Stimulated activated CD8-positive, alpha-beta memory T cell treated with anti-CD3 and anti-CD28 coated beads, Interleukin-7, amount 100 ng/mL, for 48 hours (primary cell): ENCODE measurements around the gene TSHZ2.

Source experiments
- DNase-seq, 2 donors: peaks; one replicate each; pipeline ENCODE4 v3.0.0-alpha.2; 2020; ENCODE audit warnings: low read depth in 1 of 2; ENCODE audit errors: extremely low read depth in 1 of 2

The TSHZ2 gene

GRCh38 chr20:53331151-53331973 lies 359.2 kb downstream of the TSHZ2 start:
- no peak for DNase-seq

DNA sequence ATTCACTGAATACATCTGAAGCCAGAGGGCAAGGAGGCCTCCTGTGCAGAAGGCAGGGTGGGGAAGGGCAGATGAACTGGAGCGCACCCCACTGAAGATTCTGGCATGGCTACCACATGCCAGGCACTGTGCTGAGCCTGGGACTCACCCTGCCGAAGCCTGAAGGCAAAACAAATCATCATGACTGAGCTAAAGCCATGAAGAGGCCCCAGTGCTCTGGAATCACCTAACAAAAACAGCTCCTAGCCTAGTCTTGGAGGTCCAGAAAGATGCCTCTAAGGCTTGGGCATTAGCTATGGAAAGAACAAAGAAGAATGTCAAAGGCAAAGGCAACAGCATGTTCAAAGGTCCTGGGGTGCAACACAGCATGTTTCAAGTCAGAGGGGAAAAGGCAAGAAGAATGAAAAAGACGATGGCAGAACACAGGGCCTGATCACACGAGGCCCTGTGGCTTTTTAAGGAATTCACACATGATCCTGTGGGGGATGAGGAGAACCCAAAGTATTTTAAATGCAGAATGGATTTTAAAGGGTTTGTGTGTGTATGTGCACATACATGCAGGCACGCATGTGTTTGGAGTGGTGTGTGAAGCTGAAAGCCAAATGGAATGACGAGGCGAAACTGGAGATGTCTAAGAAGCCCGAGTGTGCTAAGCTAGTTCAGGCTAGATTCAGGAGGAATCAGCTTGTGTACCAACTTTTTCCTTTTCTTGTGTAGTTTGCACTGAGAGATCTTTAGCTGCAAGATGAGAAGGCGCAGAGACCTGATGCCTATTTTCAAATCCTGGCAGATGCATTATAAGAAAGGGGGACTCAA lies 360.1 kb downstream of the TSHZ2 start:
- DNase-seq: no peak

- no peak for DNase-seq
Measured at GRCh38 chr20:53334861-53335260, 362.7 kb downstream of the TSHZ2 start.

GRCh38 chr20:53335555-53335954 lies 363.4 kb downstream of the TSHZ2 start:
- no peak for DNase-seq

DNA sequence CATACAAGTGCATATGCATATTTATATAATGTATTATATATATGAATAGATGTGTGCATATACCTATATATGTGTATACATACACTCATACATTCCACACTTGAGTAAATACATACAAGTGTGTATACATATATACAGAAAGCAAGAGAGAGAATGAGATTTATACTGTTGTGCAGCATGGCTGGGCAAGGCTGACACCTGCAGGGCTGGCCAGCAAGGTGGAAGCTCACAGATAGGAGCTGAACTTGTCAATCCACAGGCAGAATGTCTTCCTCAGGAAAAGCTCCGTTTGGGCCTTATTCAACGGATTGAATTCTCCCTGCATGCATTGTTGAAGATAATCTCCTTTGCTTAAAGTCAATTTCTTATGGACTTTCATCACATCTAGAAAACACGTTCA lies 364.7 kb downstream of the TSHZ2 start:
- DNase-seq: no peak

DNA sequence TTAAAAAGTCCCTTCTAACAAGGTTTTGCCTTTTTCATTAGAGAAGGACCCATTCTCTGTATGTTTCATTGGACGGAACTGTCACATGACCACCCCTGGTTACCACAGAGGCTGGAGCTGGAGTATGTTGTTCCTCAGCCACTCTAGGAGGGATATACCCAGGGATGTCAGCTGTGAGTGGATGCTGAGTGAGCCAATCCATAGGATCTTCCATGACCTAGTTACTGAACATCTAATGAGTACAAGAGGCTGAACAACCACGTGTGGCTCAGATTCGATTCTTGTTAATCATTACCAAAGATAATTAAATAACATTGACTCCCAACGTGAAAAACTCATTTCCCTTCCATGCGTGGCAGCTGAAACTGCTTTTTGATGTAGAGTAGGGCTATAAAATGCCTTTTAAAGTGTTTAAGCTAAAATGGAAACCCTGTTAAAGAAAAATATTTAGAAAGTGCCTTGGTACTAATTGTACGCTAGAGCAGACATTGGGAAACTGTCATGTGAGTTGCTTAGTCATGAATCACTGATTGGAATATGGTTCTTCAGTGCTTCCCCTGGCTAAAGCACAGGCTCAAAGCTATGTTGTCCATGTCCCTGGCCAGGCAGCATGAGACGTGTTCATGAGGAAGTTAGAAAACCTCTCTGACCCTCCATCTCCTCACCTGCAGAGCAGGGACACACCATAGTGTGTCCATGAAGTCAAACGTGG lies 365.4 kb downstream of the TSHZ2 start:
- no peak for DNase-seq

DNA sequence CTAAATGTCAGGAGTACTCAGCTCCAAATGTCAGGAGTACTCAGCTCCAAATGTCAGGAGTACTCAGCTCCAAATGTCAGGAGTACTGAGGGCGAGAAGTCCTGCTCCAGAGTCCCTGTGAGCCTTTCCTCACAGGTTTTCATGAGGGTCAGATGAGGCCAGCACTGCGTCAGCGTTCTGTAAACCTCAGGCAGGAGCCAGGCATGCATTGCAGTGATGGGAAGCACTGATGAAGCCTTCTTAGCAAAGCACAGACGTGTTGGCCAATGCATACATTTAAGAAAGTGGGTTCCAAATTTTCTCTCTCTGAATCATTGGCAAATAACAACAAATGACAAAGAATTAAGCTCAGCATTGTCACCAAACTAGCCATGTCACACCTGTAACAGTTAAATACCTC lies 366.6 kb downstream of the TSHZ2 start:
- no peak for DNase-seq

- no peak for DNase-seq
Measured at GRCh38 chr20:53342429-53342828, 370.3 kb downstream of the TSHZ2 start.

DNA sequence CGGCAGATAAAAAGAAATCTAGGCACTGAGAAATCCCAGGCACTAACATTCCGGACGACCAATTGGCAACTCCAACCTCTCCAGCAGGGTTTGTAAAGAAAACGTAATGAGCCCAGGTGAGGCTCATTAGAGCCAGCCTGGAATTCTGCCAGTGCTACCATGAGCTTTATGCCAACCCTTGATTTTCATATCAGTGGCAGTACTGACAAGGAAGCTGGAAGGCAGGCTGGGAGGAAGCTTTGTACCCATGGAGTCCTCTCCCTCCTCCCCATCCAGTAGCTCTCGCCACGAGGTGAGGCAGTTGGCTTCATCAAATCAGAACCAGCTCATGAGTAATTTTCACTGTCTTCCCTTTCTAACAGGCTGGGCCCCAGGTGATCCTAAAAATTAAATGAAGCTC lies 371.3 kb downstream of the TSHZ2 start:
- DNase-seq: no peak

GRCh38 chr20:53344891-53345290 lies 372.7 kb downstream of the TSHZ2 start:
- DNase-seq: no peak

GRCh38 chr20:53345536-53346334 lies 373.6 kb downstream of the TSHZ2 start:
- DNase-seq: no peak

DNA sequence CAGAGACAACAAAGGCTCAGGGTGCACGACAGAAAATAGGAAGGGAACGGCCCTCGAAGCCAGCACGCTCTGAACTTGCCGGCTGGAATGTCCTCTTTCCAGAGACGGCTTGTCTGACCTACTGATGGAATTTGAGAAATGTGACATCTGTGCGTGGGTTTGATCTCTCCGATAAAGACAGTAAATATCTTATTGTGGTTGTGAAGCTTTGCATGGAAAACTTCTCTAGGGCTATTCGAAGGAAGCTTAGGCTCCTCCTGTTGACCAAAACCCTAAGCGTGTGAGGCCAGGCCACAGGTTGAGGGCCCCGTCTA lies 374.1 kb downstream of the TSHZ2 start:
- no peak for DNase-seq

GRCh38 chr20:53349730-53350129 lies 377.6 kb downstream of the TSHZ2 start:
- no peak for DNase-seq

GRCh38 chr20:53352727-53353440 lies 380.7 kb downstream of the TSHZ2 start:
- no peak for DNase-seq

- DNase-seq: no peak
Measured at GRCh38 chr20:53354314-53354713, 382.2 kb downstream of the TSHZ2 start.

- no peak for DNase-seq
Measured at GRCh38 chr20:53355790-53356189, 383.6 kb downstream of the TSHZ2 start.

GRCh38 chr20:53359425-53359824 lies 387.3 kb downstream of the TSHZ2 start:
- no peak for DNase-seq

GRCh38 chr20:53360852-53361251 lies 388.7 kb downstream of the TSHZ2 start:
- no peak for DNase-seq

DNA sequence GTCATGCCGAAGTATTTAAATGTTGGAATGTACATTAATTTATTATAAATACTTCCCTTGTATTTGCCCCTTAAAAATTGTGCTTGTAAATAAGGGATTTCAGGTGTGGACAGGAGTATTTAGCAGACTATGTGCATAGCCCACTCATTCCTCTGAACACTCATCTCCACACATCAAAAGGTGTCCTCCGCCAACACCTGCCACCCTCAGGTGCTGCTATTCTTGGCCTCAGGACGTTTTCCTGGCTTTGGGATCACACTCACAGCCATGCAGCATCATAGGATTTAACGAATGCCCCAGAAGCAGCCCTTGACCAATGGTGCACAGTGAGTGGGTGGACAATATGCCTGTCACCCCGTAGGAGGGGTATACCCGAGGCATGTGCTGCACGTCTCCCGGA lies 390.6 kb downstream of the TSHZ2 start:
- DNase-seq: no peak

GRCh38 chr20:53364646-53365045 lies 392.5 kb downstream of the TSHZ2 start:
- DNase-seq: no peak
